Keratinocyte (primary cell): Measurements from ENCODE around the gene CHRNA10.

Experiments
- EZH2 ChIP-seq: IDR thresholded peaks from one replicate; pipeline ENCODE4 v1.6.1; 2012; ENCODE audit warnings: inconsistent platforms, mild to moderate bottlenecking, low read length, moderate library complexity
- TF ChIP-seq, protein P1 (sequence below), 3 experiments: IDR thresholded peaks in 1 of 3; conservative IDR thresholded peaks in 1 of 3; optimal IDR thresholded peaks in 1 of 3; 2 replicates in 2 of 3; 3 replicates in 1 of 3; pipeline versions ENCODE3 to v1.5.1; 2011; ENCODE audit warnings: low read length in 3 of 3, mild to moderate bottlenecking in 3 of 3, moderate library complexity in 2 of 3, control low read depth in 1 of 3, inconsistent platforms in 1 of 3; ENCODE audit not compliant: insufficient read depth in 2 of 3; ENCODE audit errors: extremely low read depth in 1 of 3

DNA sequence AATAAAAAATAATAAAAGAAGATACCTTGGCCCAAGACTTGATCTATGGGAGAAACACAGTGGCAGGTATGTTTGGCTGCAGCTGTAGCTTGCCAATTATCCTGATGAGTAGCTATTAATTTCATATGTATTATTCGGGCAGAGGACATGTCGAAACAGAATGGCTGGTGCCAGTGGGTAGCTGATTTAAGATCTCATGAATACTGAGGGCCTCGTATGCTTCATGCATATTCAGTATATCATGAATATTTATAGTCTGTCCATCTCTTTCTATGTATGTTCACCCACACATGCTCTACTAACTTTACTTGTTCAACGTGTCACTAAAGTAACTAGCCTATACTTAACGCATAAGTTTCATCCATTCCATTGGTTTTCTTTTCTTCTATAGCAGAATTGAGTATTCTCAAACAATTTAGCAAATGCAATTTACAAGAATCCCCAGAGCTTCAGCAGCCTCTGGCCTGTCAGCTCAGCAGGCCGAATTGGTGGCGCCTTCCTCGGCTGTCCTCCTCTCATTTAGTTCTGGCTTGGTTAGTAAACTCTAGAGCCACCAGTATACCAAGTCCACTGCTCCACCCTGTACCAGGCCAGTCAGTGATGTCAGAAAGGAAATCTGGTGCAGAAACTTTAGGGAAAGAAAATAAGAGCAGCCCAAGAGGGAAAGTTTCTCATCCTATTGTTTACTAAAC lies 47.3 kb downstream of the CHRNA10 start:
- TF ChIP-seq, protein P1, sequence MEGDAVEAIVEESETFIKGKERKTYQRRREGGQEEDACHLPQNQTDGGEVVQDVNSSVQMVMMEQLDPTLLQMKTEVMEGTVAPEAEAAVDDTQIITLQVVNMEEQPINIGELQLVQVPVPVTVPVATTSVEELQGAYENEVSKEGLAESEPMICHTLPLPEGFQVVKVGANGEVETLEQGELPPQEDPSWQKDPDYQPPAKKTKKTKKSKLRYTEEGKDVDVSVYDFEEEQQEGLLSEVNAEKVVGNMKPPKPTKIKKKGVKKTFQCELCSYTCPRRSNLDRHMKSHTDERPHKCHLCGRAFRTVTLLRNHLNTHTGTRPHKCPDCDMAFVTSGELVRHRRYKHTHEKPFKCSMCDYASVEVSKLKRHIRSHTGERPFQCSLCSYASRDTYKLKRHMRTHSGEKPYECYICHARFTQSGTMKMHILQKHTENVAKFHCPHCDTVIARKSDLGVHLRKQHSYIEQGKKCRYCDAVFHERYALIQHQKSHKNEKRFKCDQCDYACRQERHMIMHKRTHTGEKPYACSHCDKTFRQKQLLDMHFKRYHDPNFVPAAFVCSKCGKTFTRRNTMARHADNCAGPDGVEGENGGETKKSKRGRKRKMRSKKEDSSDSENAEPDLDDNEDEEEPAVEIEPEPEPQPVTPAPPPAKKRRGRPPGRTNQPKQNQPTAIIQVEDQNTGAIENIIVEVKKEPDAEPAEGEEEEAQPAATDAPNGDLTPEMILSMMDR (optimal IDR thresholded peaks at IDR 0.05 in 1 of 3, IDR thresholded peaks at IDR 0.05 in 1 of 3, conservative IDR thresholded peaks at IDR 0.05 in 1 of 3; ENCODE audit: extremely low read depth in 1 of 3, insufficient read depth in 2 of 3, low read length in 3 of 3): no peak
- no peak for TF ChIP-seq EZH2
